GM08714 (cell line): Measurements from ENCODE around the gene SLC12A5.
"Not testable (repeated sequence)": the region's sequence is repeated elsewhere in the genome, so short reads cannot be mapped to it uniquely, and the experiment has no call there.

Experiments used
- H3K4me3 ChIP-seq: fragments of 200-500 bp; sonication (Bioruptor generic); 2 replicates; pipeline ENCODE4 v1.5.1; 2014; ENCODE audit warnings: mild to moderate bottlenecking, low read length, inconsistent platforms
- ZNF274 ChIP-seq: IDR thresholded peaks from 2 replicates; pipeline ENCODE4 v1.6.1; 2012; ENCODE audit warnings: mild to moderate bottlenecking, low read depth, low read length

SLC12A5 gene

DNA sequence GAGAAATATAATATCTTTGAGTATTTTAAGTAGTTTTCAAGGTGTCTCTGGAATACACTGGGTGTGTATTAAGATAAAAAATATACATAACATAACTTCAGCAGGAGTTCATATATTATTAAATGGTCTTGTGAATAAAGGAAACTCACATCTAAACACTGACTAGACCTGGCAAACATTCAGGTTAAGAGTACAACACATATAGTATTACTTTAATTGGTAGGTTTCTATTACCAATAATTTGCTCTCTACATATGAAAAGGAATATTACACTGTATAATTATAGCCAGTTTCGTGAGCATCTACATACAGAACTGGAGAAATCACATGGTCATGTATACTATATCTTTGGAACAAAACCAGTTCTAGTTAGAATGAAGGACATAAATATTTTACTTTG, 52.1 kb downstream of the SLC12A5 start:
- no peak for TF ChIP-seq ZNF274
- no peak overlapping the region for H3K4me3 ChIP-seq

DNA sequence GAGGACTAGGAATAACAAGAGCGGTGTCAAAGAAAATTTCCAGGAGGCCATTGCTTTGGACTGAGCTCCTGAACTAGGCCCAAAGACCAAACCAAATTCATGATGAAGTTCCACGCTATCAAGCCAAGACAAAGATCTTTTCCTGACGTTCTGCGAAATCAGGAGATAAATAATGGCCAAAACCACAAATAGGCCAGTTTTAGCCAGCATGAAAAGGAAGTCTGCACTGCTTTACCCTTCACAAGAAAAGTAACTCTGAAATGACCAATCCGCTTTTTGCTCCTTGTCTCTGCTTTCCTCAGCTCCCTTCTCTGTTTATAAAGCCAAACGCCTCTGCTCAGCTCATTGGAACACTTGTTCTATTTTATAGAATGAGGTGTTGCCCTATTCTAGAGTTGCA, 54.1 kb downstream of the SLC12A5 start:
- no peak overlapping the region for H3K4me3 ChIP-seq
- TF ChIP-seq ZNF274: no peak

DNA sequence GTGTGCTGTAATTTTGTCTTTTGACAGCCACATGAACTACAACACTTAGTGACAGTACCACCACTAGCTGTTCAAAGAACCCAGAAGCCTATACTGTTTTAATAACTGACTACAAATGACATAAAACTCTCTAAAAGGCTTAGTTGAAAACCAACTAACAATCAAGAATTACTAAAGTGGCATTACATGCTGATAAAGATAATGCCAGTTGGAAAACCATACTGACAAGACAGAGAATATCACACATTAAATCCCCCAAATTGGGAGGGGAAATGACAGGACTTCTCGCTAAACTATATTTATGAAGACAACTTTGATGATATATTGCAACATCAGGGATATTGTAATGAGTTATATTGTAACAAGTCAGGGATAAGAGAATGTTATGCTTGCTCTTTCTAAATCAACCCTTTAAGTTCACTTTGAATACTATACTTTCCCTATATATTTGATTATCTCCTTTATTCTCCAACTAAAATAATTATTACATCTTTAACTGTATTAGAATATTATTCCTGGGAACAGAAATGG, 54.6 kb downstream of the SLC12A5 start:
- no peak overlapping the region for H3K4me3 ChIP-seq

DNA sequence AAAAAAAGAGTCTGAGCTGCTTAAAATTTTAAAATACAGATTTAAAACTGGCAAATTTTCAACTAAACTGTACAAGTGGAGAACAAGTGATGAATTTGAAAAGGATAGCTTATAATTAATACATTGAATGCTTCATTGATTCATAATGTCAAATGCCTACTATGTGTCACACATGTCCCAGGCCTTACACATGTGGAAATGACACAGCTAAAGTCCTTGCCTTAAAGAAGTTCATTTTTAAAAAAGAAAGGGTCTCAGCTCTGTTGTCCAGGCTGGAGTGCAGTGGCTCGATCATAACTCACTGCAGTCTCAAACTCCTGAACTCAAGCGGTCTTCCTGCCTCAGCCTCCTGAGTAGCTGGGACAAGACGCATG, 55.8 kb downstream of the SLC12A5 start:
- TF ChIP-seq ZNF274: no peak
- H3K4me3 ChIP-seq: no peak overlapping the region

More for the DNA sequence above, 54.6 kb downstream of the SLC12A5 start:
- no peak for TF ChIP-seq ZNF274

DNA sequence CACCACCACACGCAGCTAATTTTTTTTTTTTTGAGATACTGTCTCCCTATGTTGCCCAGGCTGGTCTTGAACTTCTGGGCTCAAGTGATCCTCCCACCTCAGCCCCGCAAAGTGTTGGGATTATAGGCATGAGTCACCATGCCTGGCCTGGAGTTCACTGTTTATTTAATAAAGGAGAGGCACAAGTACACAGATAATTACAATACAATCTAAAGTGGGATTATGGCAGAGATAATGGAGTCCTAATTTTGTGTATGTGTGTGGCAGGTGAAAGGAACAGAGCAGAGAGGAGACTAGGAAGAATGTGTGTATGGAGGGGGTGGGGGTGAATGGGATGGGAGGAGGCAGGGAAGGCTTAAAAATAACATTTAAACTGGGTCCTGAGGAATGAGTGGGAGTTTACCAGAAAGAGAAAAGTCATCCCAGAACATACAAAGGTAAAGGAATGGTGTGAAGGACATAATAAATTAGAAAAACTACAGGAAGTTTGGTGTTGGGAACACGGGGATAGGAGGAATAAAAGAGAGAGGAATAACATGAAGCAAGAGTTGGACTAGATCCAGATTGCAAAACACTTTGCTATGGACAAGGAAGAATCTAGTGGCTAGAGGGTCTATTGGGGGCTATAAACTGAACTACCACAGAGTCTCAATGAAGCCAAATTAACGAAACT, 56.3 kb downstream of the SLC12A5 start:
- no peak overlapping the region for H3K4me3 ChIP-seq
- TF ChIP-seq ZNF274: no peak

DNA sequence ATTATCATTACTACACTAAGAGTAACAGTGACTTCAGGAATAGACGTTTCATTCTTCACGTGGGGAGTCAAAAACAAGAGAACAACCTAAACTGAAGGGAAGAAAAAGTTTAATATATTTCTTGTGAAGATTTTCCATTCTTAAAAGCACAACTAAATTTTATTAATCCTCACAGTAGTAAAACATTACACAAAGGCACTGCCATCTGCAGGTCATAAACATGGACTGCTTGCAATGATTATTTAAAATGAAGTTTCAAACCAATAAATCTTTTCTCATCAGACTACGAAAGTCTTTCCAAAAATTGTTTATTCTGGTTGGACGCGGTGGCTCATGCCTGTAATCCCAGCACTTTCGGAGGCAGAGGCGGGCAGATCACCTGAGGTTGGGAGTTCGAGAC, 58.1 kb downstream of the SLC12A5 start:
- H3K4me3 ChIP-seq: peak overlapping the region; percentile 16
- TF ChIP-seq ZNF274: no peak

DNA sequence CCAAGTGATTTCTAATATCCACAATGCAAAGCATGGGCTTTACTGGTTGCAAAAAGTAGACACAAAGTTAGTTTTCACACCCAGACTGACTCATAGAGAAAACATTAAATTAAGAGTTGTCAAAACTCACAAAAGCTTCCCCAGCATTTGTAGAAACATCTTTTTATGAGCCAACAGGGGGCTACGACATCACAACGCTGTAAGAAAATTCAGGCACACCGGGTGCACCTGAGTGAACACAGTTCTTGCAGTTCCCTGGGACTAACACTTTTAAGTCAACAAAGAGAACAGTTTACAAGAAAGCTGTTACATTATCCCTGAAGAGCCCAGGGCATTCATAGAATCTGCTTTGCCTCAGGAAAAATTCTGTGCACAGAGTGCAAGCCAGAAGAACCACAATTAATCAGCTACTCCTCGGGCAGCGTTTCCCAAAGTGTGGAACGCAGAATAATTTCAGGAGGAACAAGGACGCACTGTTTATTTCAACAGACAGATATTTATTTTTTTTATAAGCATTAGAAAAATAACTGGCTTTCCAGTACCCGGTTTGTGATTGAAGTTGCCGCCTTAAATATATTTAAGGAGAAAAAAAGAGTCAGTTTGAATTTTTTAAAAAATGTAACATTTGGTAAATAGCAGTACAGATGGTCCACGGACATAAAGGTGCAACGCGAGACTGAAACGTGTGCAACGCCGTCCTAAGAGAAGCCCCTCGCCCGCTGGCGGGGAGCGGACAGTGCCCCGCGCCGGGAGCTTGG, 59.6 kb downstream of the SLC12A5 start:
- TF ChIP-seq ZNF274: no peak
- peak overlapping the region; percentile 90 for H3K4me3 ChIP-seq

DNA sequence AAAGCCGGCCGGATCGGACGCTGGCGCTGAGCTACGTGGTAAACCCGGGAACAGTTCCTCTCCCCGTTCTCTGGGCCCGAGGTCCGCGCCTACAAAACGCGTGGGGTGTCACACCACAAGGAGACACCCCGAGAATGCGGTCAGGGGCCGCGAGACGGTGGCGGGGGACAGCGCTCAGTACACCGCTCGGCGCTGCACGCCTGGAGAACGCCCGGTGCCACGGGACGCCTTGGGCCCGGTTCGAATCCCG, 60.1 kb downstream of the SLC12A5 start:
- TF ChIP-seq ZNF274: no peak

DNA sequence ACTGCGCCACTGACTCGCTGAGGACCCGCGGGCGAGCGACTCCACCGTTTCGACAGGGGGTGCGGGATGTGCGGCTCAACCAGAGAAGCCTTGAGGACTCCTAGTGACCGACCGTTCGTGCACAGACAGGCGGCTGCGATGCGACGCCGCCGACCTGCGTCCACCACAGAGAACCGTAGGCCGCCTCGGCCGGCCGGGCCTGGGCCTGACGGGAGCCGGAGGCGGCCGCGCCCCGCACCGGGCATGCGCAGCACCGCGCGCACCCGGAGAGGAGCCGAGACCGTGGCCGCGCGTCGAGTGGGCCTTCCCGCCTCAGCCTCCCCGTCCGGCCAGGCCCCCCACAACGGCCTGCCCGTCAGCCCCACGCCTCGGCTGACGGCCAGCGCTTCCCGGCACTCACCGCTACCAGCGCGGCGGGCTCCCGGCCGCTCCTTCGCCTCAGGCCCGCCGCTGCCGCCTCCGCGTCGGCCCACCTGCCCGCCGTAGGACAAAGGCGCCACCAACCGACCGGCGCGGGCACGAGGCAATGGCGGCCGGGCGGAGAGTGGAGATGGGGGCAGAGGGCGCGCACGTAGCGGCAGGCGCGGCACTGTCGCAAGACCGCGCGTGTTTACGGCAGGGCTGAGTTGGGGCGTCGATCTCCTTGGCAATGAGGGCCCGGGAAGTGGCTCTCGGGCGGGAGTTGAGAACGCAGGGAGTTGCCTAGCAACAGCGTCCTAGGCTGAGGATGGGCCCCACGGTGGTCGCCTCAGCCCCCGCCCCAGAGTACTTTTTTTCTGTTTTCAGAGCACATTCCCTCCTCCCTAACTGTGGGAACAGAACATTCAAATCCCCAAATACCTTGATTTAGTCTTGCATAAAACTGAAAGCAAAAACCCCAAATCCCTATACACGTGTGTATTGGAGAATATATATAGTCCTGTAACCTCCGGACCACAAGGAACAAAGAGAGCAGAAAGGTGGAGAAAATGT, 60.7 kb downstream of the SLC12A5 start, which contains the start of gene NCOA5:
NCOA5 (minus strand) TSS at position 546 of the 972 bp plus-strand sequence. CDS start 10,538 bp downstream, outside the sequence.
- H3K4me3 ChIP-seq: peak within 1 kb of the TSS; percentile 90
- no peak for TF ChIP-seq ZNF274

More for the DNA sequence above, 60.1 kb downstream of the SLC12A5 start:
- peak overlapping the region; percentile 90 for H3K4me3 ChIP-seq

DNA sequence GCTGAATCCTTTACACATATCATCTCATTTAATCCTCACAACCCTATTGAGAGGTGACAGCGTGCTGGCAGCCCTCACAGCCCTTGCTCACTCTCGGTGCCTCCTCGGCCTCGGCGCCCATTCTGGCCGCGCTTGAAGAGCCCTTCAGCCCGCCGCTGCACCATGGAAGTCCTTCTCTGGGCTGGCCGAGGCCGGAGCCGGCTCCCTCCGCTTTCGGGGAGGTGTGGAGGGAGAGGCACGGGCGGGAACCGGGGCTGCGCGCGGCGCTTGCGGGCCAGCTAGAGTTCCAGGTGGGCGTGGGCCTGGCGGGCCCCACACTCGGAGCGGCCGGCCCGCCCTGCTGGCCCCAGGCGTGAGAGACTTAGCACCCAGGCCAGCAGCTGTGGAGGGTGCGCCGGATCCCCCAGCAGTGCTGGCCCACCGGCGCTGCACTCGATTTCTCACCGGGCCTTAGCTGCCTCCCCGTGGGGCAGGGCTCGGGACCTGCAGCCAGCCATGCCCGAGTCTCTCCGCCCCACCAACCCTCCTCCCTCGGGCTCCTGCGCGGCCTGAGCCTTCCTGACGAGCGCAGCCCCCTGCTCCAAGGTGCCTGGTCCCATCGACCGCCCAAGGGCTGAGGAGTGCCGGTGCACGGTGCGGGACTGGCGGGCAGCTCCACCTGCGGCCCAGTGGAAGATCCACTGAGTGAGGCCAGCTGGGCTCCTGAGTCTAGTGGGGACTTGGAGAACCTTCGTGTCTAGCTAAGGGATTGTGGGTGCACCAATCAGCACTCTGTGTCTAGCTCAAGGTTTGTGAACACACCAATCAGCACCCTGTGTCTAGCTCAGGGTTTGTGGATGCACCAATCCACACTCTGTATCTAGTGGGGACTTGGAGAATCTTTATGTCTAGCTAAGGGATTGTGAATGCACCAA, 62.9 kb downstream of the SLC12A5 start:
- not testable (repeated sequence) for H3K4me3 ChIP-seq

DNA sequence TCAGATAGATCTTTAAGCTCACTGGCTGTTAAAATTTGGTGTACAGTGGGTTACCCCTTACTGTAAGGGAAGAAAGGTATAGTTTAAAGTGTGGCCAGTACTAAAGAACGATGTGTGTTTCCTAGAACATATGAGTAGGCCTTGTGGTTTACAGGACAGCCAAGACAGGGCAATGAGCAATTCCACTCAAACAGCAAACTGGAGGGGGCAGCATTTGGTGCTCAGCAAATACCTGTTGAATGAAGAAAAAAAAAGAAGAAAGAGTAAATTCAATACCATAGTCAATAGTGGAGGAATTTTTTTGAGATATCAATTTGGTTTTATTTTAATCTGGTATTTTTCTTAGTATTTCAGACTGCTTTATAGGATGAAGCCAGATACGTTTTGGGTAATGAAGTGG, 64.5 kb downstream of the SLC12A5 start:
- no peak for TF ChIP-seq ZNF274
- H3K4me3 ChIP-seq: no peak overlapping the region

DNA sequence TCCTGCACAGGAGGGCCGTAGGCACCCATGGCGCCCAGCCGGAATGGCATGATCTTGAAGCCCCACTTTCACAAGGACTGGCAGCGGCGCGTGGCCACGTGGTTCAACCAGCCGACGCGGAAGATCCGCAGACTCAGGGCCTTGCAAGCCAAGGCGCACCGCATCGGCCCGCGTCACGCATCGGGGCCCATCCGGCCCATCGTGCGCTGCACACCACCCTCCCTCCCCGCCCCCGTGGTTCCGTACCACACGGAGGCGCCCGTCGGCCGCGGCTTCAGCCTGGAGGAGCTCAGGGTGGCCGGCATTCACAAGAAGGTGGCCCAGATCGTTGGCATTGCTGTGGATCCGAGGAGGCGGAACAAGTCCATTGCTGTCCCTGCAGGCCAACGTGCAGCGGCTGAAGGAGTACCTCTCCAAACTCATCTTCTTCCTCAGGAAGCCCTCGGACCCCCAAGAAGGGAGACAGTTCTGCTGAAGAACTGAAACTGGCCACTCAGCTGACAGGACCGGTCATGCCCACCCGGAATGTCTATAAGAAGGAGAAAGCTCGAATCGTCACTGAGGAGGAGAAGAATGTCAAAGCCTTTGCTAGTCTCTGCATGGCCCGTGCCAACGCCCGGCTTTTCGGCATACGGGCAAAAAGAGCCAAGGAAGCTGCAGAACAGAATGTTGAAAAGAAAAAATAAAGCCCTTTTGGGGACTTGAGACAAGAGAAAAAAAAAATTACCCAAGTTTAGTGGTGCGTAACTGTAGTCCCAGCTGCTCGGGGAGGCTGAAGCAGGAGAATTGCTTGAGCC, 70.7 kb downstream of the SLC12A5 start:
- TF ChIP-seq ZNF274: no peak
- no peak overlapping the region; the same call in 1 of the 2 replicates for H3K4me3 ChIP-seq

DNA sequence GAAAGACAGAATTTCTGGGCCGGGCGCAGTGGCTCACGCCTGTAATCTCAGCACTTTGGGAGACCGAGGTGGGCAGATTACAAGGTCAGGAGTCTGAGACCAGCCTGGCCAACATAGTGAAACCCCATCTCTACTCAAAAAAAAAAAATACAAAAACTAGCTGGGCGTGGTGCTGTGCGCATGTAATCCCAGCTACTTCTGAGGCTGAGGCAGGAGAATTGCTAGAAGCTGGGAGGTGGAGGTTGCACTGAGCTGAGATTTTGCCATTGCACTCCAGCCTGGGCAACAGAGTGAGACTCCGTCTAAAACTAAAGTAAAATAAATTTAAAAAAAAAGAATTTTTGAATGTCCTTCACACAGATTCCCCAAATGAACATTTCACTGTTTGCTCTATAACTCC, 71.4 kb downstream of the SLC12A5 start:
- H3K4me3 ChIP-seq: not testable (repeated sequence)

DNA sequence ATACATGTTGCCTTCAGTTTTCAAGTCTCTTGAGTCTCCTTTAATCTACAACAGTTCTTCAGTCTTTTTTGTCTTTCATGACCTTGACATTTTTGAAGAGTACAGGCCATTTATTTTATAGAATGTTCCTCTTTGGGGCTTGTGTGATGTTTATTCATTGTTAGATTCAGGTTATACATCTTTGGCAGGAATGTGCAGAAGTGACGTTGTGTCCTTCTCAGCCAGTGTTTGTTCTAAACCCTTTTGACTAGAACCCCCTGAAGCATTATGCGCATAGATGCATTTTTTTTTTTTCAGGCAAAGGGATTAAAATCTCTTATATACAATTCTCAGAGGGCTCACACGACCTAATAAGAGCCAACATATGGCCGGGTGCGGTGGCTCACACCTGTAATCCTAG, 72.0 kb downstream of the SLC12A5 start:
- no peak overlapping the region for H3K4me3 ChIP-seq
- TF ChIP-seq ZNF274: no peak
